ENCODE data around the gene TMIGD3. TPM values are rescaled to one million over a fixed set of nuclear protein-coding genes. Genes with fewer than 3 reads are reported as not detected.

TMIGD3 gene
- total RNA-seq, 2 donors from 2014 or later, result 0.64 to 11.4 TPM

DNA sequence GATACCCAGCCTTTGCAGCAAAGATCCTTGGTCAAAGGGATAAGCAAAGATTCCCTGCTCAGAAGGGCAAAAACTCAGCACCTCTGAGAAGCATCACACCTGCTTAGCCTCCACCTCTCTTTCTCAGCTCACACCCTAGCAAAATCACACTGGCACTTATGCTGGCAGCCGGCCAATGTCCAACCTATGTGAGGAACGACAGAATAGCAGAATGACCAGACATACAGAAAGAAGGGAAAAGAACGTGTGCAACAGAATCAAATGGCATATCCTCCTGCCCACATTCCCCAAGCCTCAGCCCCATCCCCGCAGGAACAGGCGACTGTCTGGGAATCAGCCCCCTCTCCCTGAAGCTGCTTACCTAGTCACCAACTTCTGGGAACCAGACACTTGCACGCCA lies 664 bp upstream of the TMIGD3 start:
- Histone ChIP-seq H3K4me3 (no peak overlapping the region), H3K27me3 (replicated peaks; ENCODE audit: insufficient read depth) (no peaks in the 10 kb centered on the region), H3K27ac (no peak overlapping the region), H3K4me1 (replicated peaks) (peaks cover 9% of the 10 kb centered on the region), H3K36me3 (no peaks in the 10 kb centered on the region), H3K9me3 (no peaks in the 10 kb centered on the region)
- DNase-seq (ENCODE audit: low spot score), result no peak
- TF ChIP-seq POLR2A (IDR thresholded peaks at IDR 0.05), result no peak
- intact Hi-C loops (cut with DNase I), result no loop called here
- 73% methylated on average over 6 of the region's 6 CpGs for WGBS

DNA sequence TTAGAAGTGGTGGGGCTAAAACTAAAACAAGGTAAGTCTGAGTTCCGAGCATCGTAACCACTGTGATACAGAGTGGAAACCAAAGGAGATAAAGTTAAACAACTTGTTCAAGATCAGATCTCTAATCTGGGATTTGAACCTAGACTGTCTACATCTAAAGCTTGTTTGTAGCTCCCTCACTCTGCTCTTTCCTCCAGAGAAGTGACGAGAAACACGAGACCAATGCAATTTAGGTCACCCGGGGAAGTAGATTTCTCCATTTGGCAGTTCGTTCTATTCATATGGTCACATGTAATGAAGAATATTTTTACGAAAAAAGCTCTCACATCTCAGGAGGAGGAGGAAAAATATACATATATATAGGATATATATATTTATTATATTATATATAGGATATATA lies 1.8 kb downstream of the TMIGD3 start:
- WGBS, result 79% methylated on average over 7 of the region's 7 CpGs
- no peaks in the 10 kb centered on the region for H3K36me3 ChIP-seq
- no peaks in the 10 kb centered on the region for H3K4me1 ChIP-seq (replicated peaks)
- H3K27me3 ChIP-seq (replicated peaks; ENCODE audit: insufficient read depth), result no peaks in the 10 kb centered on the region
- no peak overlapping the region for H3K27ac ChIP-seq
- DNase-seq (ENCODE audit: low spot score), result no peak
- intact Hi-C loops (cut with DNase I), result no loop called here
- no peaks in the 10 kb centered on the region for H3K9me3 ChIP-seq
- H3K4me3 ChIP-seq, result no peak overlapping the region
- TF ChIP-seq POLR2A (IDR thresholded peaks at IDR 0.05), result no peak
- TF ChIP-seq POLR2AphosphoS5 (IDR thresholded peaks at IDR 0.05), result no peak
- TF ChIP-seq, protein P1, sequence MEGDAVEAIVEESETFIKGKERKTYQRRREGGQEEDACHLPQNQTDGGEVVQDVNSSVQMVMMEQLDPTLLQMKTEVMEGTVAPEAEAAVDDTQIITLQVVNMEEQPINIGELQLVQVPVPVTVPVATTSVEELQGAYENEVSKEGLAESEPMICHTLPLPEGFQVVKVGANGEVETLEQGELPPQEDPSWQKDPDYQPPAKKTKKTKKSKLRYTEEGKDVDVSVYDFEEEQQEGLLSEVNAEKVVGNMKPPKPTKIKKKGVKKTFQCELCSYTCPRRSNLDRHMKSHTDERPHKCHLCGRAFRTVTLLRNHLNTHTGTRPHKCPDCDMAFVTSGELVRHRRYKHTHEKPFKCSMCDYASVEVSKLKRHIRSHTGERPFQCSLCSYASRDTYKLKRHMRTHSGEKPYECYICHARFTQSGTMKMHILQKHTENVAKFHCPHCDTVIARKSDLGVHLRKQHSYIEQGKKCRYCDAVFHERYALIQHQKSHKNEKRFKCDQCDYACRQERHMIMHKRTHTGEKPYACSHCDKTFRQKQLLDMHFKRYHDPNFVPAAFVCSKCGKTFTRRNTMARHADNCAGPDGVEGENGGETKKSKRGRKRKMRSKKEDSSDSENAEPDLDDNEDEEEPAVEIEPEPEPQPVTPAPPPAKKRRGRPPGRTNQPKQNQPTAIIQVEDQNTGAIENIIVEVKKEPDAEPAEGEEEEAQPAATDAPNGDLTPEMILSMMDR (IDR thresholded peaks at IDR 0.05), result no peak

DNA sequence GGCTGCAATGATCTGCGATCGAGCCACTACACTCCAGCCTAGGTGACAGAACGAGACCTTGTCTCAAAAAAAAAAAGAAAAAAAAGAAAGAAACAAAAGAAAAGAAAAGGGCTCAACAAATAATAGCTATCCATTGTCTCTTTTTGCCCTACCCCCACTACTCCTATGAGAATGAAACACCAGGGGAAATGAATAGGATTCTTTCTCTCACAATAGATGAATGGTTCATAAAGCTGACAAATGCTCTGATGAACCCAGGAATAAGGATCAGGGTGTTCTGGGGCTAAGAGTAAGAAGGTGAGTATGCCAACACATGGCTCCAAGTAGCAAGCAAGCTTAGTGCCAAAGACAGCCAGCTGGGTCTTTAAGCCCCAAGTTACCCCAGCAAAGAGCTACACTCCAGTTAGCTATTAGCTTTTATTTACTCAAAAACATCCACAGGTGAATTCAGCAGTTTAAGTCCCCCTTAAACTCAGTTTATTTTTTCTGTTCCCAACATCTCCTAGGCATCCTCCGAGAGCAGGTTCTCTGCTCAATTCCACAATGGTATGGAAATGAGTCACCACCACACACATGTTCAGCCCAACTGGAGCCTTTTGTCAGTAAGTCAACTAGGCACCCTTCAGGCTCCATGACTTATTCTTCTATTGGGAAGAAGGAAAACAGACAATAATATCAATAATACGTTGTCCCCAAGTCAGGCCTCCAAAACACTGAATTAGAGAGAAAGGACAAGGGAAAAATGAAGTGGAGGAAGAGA lies 4.2 kb downstream of the TMIGD3 start:
- intact Hi-C loops (cut with DNase I), result no loop called here
- Histone ChIP-seq H3K36me3 (no peaks in the 10 kb centered on the region), H3K27ac (no peak overlapping the region), H3K9me3 (no peaks in the 10 kb centered on the region), H3K4me1 (replicated peaks) (no peaks in the 10 kb centered on the region), H3K27me3 (replicated peaks; ENCODE audit: insufficient read depth) (no peaks in the 10 kb centered on the region), H3K4me3 (no peak overlapping the region)
- DNase-seq (ENCODE audit: low spot score), result no peak
- TF ChIP-seq POLR2A (IDR thresholded peaks at IDR 0.05) (no peak), POLR2AphosphoS5 (IDR thresholded peaks at IDR 0.05) (no peak)
- TF ChIP-seq, protein P1 (IDR thresholded peaks at IDR 0.05), result no peak
- 92% methylated on average over 5 of the region's 5 CpGs for WGBS

DNA sequence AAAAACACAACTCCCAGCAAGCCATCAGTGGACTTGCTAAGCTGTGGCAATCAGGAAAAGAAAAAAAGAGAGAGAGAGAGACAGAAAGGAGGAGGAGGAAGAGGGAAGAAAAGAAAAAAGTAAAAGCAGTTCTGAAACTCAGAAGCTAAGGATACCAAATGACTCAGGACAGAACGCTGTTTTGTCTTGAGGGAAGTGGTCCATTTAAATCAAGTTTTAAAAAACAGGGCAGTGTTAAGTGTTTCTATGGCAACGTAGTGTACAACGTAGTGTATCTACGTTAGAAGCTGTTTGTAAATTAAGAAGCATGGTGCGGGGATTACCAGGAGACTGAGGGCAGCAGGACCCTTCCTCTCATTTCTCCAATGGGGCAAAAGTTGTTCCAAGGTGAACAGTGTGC lies 5.8 kb downstream of the TMIGD3 start:
- H3K36me3 ChIP-seq, result no peaks in the 10 kb centered on the region
- no peak for DNase-seq (ENCODE audit: low spot score)
- H3K27me3 ChIP-seq (replicated peaks; ENCODE audit: insufficient read depth), result no peaks in the 10 kb centered on the region
- no peak overlapping the region for H3K4me3 ChIP-seq
- WGBS, result 67% methylated on average over 5 of the region's 5 CpGs
- H3K9me3 ChIP-seq, result no peaks in the 10 kb centered on the region
- no peak overlapping the region for H3K27ac ChIP-seq
- TF ChIP-seq POLR2AphosphoS5 (IDR thresholded peaks at IDR 0.05) (no peak), POLR2A (IDR thresholded peaks at IDR 0.05) (no peak)
- TF ChIP-seq, protein P1 (IDR thresholded peaks at IDR 0.05), result no peak
- intact Hi-C loops (cut with DNase I), result no loop called here
- H3K4me1 ChIP-seq (replicated peaks), result no peaks in the 10 kb centered on the region

DNA sequence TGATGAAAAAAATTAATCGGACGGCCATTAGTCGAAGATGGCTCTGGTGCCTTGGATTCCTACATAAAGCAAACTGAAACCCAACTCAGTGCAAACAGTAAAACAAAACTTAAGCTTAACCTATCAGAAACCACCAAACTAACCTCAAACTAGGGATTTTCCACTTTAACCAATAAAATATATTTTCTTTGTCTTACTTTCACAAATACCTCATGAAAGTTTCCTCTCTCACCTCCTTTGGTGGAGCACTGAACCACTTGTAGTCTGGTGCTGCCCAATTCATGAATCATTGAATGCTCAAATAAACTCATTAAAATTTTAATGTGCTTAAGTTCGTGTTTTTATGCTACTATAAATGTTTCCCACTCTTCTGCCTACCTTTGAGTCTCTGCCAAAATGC lies 7.0 kb downstream of the TMIGD3 start:
- H3K4me3 ChIP-seq, result no peak overlapping the region
- H3K36me3 ChIP-seq, result no peaks in the 10 kb centered on the region
- intact Hi-C loops (cut with DNase I), result no loop called here
- no peaks in the 10 kb centered on the region for H3K4me1 ChIP-seq (replicated peaks)
- WGBS, result 65% methylated on average over 4 of the region's 4 CpGs
- no peak overlapping the region for H3K27ac ChIP-seq
- no peak for DNase-seq (ENCODE audit: low spot score)
- H3K9me3 ChIP-seq, result no peaks in the 10 kb centered on the region
- TF ChIP-seq, protein P1 (IDR thresholded peaks at IDR 0.05), result no peak
- TF ChIP-seq POLR2A (IDR thresholded peaks at IDR 0.05) (no peak), POLR2AphosphoS5 (IDR thresholded peaks at IDR 0.05) (no peak)
- no peaks in the 10 kb centered on the region for H3K27me3 ChIP-seq (replicated peaks; ENCODE audit: insufficient read depth)

Measured in prostate gland (tissue), 2 donors.